Kasumi-1 (cell line): Measurements from ENCODE around the gene PLCB1.
"Not testable (repeated sequence)": the region's sequence is repeated elsewhere in the genome, so short reads cannot be mapped to it uniquely, and the experiment has no call there.

Source experiments
- DNase-seq, 2 experiments: peaks; one replicate each; lab custom pipeline; 2025; lab: John Stamatoyannopoulos, UW

PLCB1 gene

GRCh38 chr20:8608470-8608869, 476.4 kb downstream of the PLCB1 start:
- no peak for DNase-seq

GRCh38 chr20:8616792-8617191, 484.7 kb downstream of the PLCB1 start:
- DNase-seq, result no peak

GRCh38 chr20:8621001-8621400, 488.9 kb downstream of the PLCB1 start:
- no peak for DNase-seq

GRCh38 chr20:8624046-8624445, 492.0 kb downstream of the PLCB1 start:
- no peak for DNase-seq

GRCh38 chr20:8624616-8625015, 492.6 kb downstream of the PLCB1 start:
- no peak for DNase-seq

GRCh38 chr20:8627340-8628004, 495.4 kb downstream of the PLCB1 start:
- no peak for DNase-seq

- DNase-seq, result no peak
Observed at GRCh38 chr20:8631271-8631670, 499.2 kb downstream of the PLCB1 start.

GRCh38 chr20:8633366-8633765, 501.3 kb downstream of the PLCB1 start:
- no peak for DNase-seq

- no peak for DNase-seq
Observed at GRCh38 chr20:8635048-8635572, 503.0 kb downstream of the PLCB1 start.

GRCh38 chr20:8635837-8636236, 503.8 kb downstream of the PLCB1 start:
- DNase-seq, result no peak

GRCh38 chr20:8639112-8639778, 507.2 kb downstream of the PLCB1 start:
- DNase-seq, result no peak

- no peak for DNase-seq
Observed at GRCh38 chr20:8640461-8640860, 508.4 kb downstream of the PLCB1 start.

- no peak for DNase-seq
Observed at GRCh38 chr20:8642247-8642646, 510.2 kb downstream of the PLCB1 start.

- not testable (repeated sequence) for DNase-seq
Observed at GRCh38 chr20:8644468-8644867, 512.4 kb downstream of the PLCB1 start.

- DNase-seq, result no peak
Observed at GRCh38 chr20:8645326-8645725, 513.3 kb downstream of the PLCB1 start.

GRCh38 chr20:8646033-8646441, 514.0 kb downstream of the PLCB1 start:
- no peak for DNase-seq

- no peak for DNase-seq
Observed at GRCh38 chr20:8646716-8647115, 514.6 kb downstream of the PLCB1 start.

GRCh38 chr20:8647961-8648441, 515.9 kb downstream of the PLCB1 start:
- DNase-seq, result peak in 1 of 2 experiments; percentile 12

- no peak for DNase-seq
Observed at GRCh38 chr20:8648466-8648865, 516.4 kb downstream of the PLCB1 start.

GRCh38 chr20:8652396-8652795, 520.3 kb downstream of the PLCB1 start:
- DNase-seq, result no peak

GRCh38 chr20:8654486-8654885, 522.4 kb downstream of the PLCB1 start:
- no peak for DNase-seq

GRCh38 chr20:8656335-8656734, 524.3 kb downstream of the PLCB1 start:
- no peak for DNase-seq

- DNase-seq, result no peak
Observed at GRCh38 chr20:8657664-8658063, 525.6 kb downstream of the PLCB1 start.
